Cerebellar cortex (tissue), 1 donor: ENCODE results near the gene HLA-DMB.

Source experiments
- DNase-seq: peaks from one replicate; pipeline ENCODE4 v3.0.0-alpha.2; 2015; ENCODE audit warnings: low spot score

Gene HLA-DMB

DNA sequence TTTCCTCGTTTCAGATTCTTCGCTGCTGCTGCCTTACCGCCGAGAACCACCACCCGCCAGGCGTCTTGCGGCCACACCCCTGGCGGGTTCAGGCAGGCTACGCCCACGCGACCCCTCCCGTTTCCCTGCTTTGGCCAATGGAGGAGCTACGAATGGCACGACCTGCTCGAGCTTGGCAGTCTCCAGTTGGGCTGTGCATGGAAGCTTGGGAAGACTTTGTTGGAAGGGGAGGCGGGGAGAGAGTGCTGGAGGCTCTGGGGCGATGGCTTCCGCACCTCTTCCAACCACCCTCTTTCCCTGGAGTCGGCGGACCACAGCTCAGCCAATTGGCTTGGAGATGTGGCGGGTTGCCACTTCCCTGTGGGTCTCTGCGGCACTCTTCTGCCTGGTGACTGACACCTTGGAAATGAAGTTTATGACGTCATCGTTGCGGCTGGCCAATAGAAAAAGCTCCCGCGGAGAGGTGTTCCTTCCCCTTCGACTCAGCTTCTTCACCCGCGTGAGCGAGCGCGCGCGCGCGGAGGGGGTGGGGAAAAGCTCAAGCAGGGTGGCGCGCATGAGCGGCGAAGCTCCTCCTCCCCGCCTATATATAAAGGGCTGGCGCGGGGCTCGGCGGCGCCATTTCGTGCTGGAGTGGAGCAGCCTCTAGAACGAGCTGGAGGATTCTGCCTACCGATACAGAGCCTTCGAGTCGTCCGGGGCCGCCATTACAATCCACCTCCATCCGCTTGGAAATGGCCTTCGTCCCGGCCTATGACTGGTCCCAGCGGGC lies 30.9 kb upstream of the HLA-DMB start:
- DNase-seq, result peak; percentile 100

DNA sequence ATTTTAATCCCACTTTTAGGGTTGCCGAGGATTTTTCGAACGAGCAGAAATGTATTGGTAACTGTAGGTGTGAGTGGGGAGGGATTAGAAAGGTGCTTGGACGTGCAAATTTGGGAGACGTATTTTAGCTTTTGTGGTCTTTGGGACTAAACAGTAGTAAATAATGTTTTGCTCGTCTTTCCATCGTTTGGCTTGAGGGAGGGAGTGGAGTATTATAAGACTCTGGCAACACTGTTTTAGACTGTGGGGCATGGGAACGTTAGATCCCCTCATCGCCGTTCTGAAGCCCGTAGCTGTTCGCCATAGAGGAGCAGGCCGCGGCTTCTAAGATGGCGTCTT lies 30.4 kb upstream of the HLA-DMB start:
- no peak for DNase-seq

DNA sequence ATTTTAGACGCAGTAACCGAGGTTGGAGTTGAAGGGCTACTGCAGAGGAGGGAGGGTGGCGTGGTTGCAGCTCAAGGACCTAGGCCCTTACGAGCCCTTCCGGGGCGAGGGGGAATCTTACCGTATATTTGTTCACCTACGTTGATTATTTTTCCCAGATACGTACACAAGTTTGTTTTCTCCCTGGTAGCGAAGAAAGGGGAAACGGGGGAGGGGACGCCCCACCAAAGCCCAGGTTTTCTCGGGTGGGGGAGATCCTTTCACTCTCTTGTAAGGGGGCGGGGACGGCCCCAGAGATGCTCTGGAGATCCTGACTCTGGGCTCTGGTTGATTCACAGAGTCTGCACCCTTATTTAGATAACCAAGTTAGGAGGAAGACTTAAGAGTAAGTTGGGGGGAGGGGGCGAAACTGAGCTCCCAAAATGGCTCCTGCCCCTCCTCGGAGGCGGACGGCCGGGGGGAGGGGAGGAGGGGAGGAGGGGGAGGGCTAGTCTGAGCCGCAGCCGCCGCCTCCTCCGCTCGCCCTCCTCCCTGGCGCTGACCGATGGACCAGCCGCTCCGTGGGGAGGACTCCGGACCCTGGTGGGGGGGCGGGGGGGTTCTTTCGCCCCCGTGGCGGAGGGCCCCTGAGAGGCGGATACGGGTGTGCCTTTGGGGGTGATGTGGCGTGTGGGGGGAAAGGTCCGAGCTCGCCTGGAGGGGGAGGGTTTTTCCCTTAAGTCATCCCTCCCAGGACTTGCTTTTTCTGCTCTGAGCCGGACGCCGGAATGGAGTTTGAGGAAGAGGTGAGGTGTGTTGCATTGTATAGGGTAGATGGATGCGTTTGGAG lies 29.8 kb upstream of the HLA-DMB start:
- peak; percentile 85 for DNase-seq

DNA sequence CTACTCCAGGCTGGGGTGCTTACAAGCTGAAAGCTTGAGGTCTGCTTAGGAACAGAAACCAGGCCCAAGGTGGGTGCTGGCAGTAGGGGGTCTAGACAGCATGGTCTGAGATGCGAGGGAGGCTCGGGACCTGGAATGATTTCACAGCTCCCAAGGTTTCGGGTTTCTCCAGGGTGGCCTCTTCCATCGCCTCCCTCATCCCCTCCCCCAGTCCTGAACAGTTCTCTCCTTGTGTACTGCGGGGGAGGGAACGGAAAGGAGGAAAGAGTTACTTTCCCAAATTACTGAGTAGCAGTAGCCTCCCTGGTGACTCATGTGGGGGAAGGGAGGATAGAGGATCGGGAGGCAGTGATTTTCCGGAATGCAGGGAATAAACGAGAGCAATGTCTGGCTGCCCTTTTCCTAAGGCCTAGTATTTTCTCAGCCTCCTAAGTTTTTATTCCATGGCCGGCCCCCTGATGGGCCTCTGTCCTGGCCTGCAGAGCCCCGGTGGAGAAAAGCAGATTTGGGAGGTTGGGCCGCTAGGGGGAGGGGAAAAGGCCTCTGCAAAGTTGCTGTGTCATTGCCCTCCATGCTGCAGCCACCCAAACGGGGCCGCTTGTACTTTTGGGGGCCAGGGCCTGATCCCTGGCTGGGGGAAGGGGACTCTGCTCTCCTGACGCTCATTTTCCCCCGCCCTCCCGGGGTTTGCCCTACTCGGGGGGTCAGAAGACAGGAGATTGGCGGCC lies 29.0 kb upstream of the HLA-DMB start:
- DNase-seq, result peak; percentile 88

DNA sequence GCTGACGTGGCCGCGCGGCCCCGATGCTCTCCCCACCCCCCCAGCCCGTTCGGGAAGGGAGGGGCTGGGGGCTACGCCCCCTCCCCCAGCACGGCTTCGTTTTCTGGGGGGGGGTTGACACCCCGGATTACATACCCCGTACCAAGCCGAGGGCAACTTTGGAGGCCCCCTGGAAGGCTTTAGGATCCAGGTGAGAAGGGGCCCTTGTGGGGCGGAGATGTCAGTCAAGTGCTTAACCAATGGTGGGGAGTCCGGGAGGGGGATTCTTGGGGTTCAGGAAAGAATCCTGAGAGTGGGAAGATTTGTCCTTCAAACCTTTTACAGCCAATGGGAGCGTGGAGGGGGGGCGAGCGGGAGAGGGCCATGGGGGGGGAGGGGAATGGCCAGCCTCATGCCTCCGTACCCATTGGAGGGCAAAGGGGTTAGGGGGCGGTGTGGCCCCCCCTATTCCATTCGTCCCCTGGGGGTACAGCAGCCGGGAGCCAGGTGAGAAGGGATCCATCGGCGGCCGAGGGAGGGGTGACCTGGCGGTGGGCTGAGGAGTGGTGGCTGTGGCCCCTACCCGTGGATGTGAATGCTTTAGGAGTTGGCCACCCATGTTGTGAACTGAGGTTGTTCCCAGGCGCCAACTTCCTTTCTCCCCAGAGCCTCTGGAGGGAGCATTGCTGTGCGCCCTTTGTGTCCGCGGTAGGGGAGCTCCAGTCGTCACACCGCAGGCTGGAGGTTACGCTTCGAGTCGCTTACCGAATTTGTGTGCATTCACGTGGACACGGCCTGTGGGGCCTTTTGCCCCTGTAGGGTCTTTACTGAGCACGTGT lies 28.2 kb upstream of the HLA-DMB start:
- DNase-seq, result peak; percentile 88

DNA sequence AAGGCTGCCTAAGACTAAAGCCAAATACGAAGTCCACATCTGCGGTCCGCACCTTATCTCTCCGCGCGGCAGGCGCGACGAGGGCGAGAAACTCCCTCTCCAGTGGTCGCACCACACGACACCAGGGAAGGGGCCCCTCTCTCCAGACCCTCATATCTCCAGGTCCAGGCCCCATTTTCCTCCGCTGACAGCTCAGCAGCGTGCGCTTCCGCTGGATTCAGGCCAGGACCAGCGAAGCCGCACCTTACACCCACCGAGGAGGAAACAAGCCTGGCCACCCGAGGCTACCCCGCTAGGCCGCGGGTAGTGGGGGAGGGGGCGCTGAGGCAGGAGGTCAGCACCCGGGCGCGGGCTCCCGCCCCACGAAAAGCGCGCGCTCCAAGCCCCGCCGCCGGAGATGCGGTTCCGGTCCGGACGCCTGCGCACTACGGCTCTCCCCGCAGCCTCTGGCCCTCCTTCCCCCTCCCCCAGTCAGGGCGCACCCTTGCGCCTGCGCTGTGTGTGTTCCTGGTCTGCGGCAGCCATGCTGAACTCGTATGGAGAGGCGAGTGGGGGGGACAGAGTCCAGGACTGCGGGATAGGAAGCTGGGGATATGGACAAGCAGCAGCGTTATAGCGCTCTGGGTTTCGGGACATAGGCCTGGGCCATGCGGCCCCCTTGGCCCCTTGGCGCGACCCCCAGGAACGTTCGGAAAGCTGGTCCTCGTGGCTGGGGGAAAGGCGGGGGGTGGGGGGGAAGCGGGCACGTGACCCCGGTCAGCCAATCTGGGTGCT lies 27.5 kb upstream of the HLA-DMB start, which contains the start of gene BRD2:
BRD2 (plus strand) TSS at position 502 of the 774 bp plus-strand sequence. CDS start 4,305 bp downstream, outside the sequence.
- DNase-seq, result peak; percentile 97

DNA sequence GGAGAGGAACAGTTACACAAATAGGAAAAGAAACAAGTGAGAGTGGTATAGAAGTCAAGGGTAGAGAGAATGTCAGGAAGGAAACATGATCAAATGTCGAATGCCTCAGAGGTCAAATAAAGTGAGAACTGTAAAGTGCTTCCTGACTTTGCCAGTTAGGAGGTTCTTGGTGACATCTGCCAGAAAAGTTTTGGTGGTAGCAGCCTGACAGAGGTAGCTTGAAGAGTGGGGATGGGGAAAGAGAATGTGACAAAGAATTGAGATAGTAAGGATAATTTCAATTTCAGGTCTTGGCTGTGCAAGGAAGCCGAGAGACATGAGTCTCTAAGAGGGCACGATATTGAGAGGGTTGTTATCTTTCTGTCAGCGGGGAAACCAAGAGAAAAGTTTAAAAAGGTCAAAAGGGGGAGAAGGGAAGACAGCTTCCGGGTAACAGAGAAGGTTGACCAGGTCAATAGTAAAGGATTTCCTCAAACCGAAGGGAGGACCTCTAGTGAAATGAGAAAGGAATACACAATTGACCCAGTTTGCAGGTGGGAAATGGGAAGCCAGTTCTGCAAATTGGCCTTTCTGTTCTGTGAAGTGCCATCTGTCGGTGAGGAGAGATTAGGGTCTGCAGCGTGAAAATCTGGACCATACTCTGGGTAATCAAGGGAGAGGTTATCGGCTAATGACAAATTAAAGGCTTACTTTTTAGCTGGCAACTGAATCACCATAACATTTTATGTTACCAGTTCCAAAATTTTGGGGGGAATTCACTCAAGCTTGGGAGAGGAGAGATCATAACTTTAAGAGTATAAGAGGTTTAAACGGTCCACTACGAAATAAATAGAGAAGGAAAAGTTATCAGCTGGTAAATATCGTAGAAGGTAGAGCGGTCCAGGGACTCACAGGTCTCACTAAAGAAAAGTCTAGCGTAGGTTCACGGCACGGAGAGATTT lies 26.6 kb upstream of the HLA-DMB start:
- peak; percentile 93 for DNase-seq

DNA sequence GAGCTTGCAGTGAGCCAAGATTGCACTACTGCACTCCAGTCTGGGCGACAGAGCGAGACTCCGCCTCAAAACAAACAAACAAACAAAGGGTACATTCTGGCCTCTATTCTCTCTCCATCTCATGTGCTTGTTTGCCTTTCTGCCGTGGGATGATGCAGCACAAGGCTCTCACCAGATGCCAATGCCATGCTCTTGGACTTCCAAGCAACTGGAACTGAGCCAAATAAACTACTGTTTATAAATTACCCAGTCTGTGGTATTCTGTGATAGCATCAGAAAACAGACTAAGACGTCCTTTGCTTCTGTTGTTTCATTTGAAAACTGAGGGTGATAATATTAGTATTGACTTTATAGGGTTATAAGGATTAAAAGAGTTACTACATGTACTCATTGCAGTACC lies 23.9 kb upstream of the HLA-DMB start:
- DNase-seq, result no peak

DNA sequence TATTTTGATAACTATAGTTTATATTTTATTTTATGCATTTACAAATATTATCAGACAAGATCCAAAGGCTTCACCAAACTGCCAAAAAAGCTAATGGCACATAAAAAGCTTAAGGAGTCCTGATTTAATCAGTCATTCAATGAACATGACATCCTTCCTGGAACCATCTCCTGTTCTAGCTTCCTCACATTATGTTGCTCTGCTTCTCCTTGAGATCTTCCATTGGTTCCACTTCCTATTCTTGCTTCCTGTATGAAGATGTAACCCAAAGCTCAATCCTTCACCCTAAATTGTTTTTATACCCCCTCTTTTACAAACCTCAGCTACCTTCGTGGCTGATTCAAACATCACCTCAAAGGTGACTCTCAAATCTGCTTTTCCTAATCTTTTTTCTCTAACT lies 23.0 kb upstream of the HLA-DMB start:
- no peak for DNase-seq

DNA sequence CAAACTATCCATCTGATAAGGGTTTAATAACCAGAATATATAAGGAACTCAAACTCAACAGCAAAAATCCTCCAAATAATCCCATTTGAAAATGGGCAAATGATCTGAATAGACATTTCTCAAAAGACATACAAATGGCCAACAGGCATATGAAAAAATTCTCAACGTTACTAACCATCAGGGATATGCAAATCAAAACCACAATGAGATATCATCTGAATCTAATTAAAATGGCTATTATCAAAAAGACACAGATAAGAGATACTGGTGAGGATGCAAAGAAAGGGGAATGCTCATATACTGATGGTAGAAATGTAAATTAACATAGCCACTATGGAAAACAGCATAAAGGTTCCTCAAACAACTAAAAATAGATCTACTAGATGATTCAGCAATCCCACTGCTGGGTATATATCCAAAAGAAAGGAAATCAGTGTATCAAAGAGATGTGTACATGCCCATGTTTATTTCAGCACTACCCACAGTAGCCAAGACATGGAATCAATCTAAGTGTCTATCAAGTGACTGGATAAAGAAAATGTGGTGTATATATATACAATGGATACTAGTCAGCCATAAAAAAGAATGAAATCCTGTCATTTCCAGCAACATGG lies 21.5 kb upstream of the HLA-DMB start:
- no peak for DNase-seq

DNA sequence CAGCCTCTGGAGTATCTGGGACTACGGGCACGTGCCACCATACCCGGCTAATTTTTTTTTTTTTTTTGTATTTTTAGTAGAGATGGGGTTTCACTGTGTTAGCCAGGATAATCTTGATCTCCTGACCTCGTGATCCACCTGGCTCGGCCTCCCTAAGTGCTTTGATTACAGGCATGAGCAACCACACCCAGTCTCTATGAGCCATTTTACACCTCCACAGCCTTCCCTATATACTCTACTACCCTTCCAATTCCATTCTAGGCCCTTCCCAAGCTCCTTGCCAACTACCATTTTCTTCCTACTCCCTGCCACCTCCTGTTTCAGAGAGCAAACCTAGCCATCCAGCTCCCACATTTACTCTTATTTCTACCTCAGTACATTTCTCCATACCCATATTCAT lies 19.7 kb upstream of the HLA-DMB start:
- DNase-seq, result no peak

DNA sequence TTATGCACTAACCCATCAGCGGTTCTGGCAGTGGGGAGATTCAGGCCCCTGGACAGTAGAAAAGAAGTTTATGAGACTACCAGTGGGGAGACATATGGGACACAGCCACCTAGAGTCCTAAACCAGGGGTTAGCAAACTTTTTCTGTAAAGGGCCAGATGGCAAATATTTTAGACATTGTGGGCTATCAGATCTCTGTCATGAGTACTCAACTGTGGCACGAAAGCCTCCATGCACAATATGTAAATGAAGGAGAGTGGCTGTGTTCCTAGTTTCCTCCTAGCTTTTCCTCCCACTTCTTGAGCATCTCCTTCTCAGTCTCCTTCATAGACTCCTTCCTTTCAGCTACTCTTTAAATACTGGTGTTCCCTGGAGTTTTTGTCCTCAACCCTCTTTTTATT lies 15.3 kb upstream of the HLA-DMB start:
- DNase-seq, result no peak

DNA sequence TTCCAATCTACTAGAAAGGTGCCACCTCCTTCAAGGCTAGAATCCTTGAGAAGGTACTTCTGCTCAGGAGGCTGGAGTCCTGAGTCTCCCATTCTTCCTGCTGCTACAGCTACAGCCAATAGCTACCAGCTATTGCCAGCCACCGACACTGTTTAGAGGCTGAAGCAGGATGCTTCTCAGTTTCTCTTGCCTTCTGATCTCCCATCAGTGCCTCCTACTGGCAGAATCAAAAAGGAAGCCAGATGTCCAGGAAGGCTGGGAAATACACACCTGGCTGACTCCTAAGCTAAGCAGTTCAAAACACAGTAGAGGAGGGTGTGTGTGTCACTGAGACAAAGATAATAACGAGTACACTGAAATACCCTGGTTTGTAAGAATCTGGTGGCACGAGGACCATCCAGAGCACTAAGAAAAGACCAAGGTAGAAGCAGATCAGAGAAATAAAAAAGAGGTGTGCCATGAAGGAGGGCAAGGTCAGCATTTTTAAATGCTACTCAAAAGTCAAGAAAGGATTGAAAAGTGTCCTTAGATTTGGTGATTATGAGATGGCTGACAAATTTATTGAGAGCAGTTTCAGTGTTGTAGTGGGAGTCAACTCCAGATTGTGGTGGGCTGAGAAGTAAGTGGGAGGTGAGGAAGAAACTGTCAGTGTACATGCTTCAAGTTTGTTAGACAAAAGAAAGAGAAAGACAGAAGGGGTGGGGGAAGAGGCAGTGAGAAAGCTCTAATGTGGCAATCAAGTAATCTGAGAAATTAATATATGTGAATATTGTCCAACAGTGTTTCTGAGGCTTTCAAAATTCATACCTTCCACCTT lies 14.4 kb upstream of the HLA-DMB start:
- DNase-seq, result peak; percentile 38

DNA sequence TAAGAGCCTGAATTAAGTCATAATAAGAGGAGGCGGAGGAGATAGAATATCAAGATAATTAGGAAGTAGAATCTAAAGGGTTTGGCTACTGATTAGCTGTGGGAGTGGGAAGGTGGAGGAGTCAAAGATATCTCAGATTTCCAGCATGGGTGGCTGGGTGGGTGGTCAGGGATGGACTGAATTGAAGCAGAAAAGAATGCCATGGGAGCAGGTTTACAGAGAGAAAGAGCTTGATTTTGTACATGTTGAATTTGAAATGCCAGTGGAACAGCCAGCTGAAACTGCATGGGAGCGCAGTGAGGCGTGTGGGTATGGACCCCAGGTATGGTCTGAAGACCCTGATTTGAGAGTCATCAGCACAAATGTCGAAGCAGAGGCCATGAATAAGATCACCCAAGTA lies 13.4 kb upstream of the HLA-DMB start:
- no peak for DNase-seq

DNA sequence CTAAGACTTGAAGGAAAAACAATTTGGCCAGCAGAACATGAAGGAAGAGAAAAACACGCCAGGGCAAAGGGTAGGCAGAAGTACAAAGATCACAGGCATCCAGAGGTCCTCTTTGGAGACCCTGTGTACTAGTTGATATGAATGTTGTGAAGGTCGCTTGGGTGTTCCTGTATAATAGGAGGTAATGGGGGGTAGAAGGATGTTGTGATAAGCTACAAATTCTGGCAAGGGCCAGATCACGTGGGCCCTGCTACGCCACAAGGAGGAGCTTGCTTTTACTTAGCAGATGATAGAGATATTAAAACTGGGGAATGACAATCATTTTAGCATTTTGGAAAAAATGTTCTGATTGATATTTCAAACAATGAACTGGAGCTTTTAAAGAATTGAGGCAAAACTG lies 12.9 kb upstream of the HLA-DMB start:
- no peak for DNase-seq

DNA sequence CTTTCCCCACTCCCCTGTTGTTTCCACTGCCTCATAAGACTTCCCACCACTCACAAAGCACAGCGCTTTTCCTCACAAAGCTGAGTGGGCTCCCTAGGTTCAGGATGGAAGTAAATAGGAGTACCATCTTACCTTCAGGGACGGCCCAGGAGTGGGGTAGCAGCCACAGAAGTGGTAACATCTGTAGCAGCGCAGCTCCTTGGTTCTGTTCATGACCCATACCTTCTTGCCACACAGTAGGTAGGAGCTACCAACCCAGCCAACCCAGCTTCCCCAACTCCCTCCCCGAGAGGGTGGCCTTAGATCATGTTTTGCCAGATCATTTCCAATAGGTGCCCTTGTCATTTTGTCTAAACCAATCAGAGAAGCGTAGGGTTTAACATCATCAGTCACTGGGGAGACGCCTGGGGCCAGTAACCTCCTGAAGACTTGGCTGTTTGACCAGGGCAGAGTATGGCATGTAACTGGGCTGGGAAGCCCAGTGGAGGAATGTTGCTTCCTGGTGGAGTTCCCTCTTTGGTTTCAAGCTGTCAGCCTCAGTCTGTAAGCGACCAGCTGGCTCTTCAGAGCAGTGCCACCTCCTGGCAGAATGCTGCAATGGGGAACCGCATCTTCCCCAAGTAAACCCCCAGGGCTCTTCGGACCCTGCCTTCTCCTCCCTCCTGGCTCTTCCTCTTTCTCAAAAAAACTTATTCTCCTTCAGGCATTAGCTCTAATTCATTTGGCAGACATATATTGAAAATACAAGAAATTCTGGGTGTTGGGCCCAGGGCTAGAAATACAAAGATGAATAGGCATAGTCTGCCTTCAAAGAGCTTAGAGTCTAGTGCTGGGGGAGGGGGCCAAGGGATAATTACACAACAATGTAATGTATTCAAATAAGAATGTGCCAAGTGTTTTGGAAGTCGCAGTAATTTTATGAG lies 12.2 kb upstream of the HLA-DMB start, which contains the start of gene HLA-DMA:
HLA-DMA (minus strand) TSS at position 281 of the 923 bp plus-strand sequence; CDS start at position 220, 61 bp downstream.
- peak; percentile 95 for DNase-seq

DNA sequence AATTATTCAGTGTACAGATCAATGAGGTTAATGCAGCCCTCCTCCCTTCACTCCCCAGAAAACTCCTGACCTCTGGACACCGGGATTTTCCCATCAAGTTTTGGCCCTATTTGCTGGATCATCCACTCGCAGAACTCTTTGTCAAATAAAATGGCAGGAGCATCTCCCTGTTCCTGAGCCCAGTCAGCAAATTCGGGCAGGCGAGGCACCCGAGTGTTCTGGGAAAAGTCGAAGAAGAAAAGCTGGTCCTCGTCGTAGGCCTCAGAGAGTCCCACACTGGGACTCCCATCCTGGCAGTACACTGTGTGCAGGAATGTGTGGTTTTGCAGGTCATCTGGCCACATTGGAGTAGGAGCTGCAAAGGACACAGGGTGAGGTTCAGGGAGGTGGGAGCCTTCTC lies 9.6 kb upstream of the HLA-DMB start:
- no peak for DNase-seq
